Brain microvascular endothelial cell (primary cell): ENCODE measurements around the gene CUL5.

Experiments used
- DNase-seq: peaks from one replicate; pipeline ENCODE4 v3.0.0-alpha.2; 2020
- H3K27ac ChIP-seq: fragments of 250-450 bp; sonication (Bioruptor Pico); 2 replicates; pipeline ENCODE4 v1.5.1; 2020; ENCODE audit warnings: mild to moderate bottlenecking, moderate library complexity
- H3K27me3 ChIP-seq: fragments of 250-450 bp; sonication (Bioruptor Pico); replicated peaks from 2 replicates; pipeline ENCODE4 v1.5.1; 2020; ENCODE audit warnings: mild to moderate bottlenecking
- H3K36me3 ChIP-seq: fragments of 250-450 bp; sonication (Bioruptor Pico); replicated peaks from 2 replicates; pipeline ENCODE4 v1.5.1; 2020; ENCODE audit warnings: mild to moderate bottlenecking
- H3K4me3 ChIP-seq: 2 replicates; pipeline ENCODE4 v1.5.1; 2011; ENCODE audit warnings: low read depth, mild to moderate bottlenecking, control low read depth, low read length, moderate library complexity
- CTCF ChIP-seq: IDR thresholded peaks from 2 replicates; pipeline ENCODE4 v1.5.1; 2011; ENCODE audit warnings: low read depth, mild to moderate bottlenecking, moderate library complexity, low read length, control low read depth, inconsistent platforms; ENCODE audit errors: missing control alignments
- in situ Hi-C: cut with HindIII; loops from 2 replicates; pipeline ENCODE4 v1.10.0; 2017; ENCODE audit warnings: low sequenced_read_pairs, low pct_ligation_motif_present

Gene CUL5

GRCh38 chr11:108034952-108035351 lies 26.3 kb downstream of the CUL5 start:
- Histone ChIP-seq H3K27ac (no peak overlapping the region), H3K36me3 (peaks cover 13% of the 10 kb centered on the region), H3K27me3 (no peaks in the 10 kb centered on the region), H3K4me3 (no peak overlapping the region)
- in situ Hi-C loops = no loop called here
- no peak for DNase-seq
- no peak for TF ChIP-seq CTCF

DNA sequence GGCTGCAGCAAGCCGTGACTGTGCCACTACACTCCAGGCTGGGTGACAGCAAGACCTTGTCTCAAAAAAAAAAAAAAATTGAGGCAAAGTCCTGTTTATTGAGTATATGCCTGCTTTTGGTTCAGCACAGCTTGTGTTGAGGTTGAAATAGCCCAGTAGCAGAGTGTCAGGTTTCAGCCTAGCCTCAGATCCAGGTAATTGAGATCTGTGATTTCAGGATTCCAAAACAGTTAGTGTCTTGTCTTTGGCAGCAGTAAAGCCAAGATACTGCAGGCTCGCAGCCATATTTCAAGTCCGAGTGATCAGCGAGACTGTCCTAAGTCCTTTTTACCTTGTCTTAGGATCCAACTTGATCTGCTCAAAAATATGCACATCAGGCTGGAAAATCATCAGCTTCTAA lies 27.0 kb downstream of the CUL5 start:
- in situ Hi-C loops = no loop called here
- DNase-seq = no peak
- H3K27ac ChIP-seq = no peak overlapping the region
- H3K36me3 ChIP-seq = peaks cover 13% of the 10 kb centered on the region
- H3K4me3 ChIP-seq = no peak overlapping the region
- no peaks in the 10 kb centered on the region for H3K27me3 ChIP-seq
- no peak for TF ChIP-seq CTCF

GRCh38 chr11:108037211-108037610 lies 28.5 kb downstream of the CUL5 start:
- no peak overlapping the region for H3K27ac ChIP-seq
- DNase-seq = no peak
- in situ Hi-C loops = no loop called here
- peaks cover 13% of the 10 kb centered on the region for H3K36me3 ChIP-seq
- no peak for TF ChIP-seq CTCF
- H3K27me3 ChIP-seq = no peaks in the 10 kb centered on the region
- no peak overlapping the region for H3K4me3 ChIP-seq

- no peak overlapping the region for H3K27ac ChIP-seq
- in situ Hi-C loops = no loop called here
- H3K4me3 ChIP-seq = no peak overlapping the region
- no peaks in the 10 kb centered on the region for H3K27me3 ChIP-seq
- no peak for DNase-seq
- no peak for TF ChIP-seq CTCF
- H3K36me3 ChIP-seq = peaks cover 13% of the 10 kb centered on the region
Measured at GRCh38 chr11:108037636-108038035, 28.9 kb downstream of the CUL5 start.

- TF ChIP-seq CTCF = no peak
- no peak overlapping the region for H3K4me3 ChIP-seq
- in situ Hi-C loops = no loop called here
- H3K27ac ChIP-seq = no peak overlapping the region
- peaks cover 3% of the 10 kb centered on the region for H3K36me3 ChIP-seq
- no peaks in the 10 kb centered on the region for H3K27me3 ChIP-seq
- DNase-seq = no peak
Measured at GRCh38 chr11:108048269-108048668, 39.6 kb downstream of the CUL5 start.

GRCh38 chr11:108062336-108062735 lies 53.6 kb downstream of the CUL5 start:
- in situ Hi-C loops = no loop called here
- no peak overlapping the region for H3K4me3 ChIP-seq
- peaks cover 10% of the 10 kb centered on the region for H3K36me3 ChIP-seq
- no peak for DNase-seq
- H3K27me3 ChIP-seq = no peaks in the 10 kb centered on the region
- TF ChIP-seq CTCF = no peak
- no peak overlapping the region for H3K27ac ChIP-seq
